Osteoblast (primary cell): Measurements from ENCODE around the gene PRKAG3. TPM values are rescaled to one million over a fixed set of nuclear protein-coding genes. Genes with fewer than 3 reads are reported as not detected.

Source experiments
- DNase-seq: peaks from one replicate; pipeline ENCODE4 v3.0.0; 2011; ENCODE audit warnings: low spot score, mixed read lengths; ENCODE audit not compliant: insufficient read length; ENCODE audit errors: missing footprints
- H2AFZ ChIP-seq: 2 replicates; pipeline ENCODE4 v1.6.0; 2011; ENCODE audit warnings: mild to moderate bottlenecking, low read length
- H3K27ac ChIP-seq: 2 replicates; pipeline ENCODE4 v1.5.1; 2011; ENCODE audit warnings: mild to moderate bottlenecking, low read depth, low read length, moderate library complexity
- H3K27me3 ChIP-seq: 2 replicates; pipeline ENCODE4 v1.6.0; 2012; ENCODE audit warnings: mild to moderate bottlenecking, control low read depth, inconsistent platforms, low read length, moderate library complexity; ENCODE audit not compliant: insufficient read depth
- H3K36me3 ChIP-seq: 2 replicates; pipeline ENCODE4 v1.5.1; 2011; ENCODE audit warnings: mild to moderate bottlenecking, low read length, control low read depth, moderate library complexity; ENCODE audit not compliant: insufficient read depth
- H3K4me1 ChIP-seq: 2 replicates; pipeline ENCODE4 v1.5.1; 2011; ENCODE audit warnings: mild to moderate bottlenecking, low read length, control low read depth, moderate library complexity; ENCODE audit not compliant: insufficient read depth
- H3K4me2 ChIP-seq: 2 replicates; pipeline ENCODE4 v1.6.0; 2011; ENCODE audit warnings: mild to moderate bottlenecking, low read length; ENCODE audit not compliant: insufficient read depth
- H3K4me3 ChIP-seq: fragments of 200-600 bp; sonication (generic); 3 replicates; pipeline ENCODE4 v1.5.1; 2012; ENCODE audit warnings: mild to moderate bottlenecking, low read length, inconsistent platforms; ENCODE audit not compliant: insufficient read depth
- H3K79me2 ChIP-seq: 2 replicates; pipeline ENCODE4 v1.6.0; 2012; ENCODE audit warnings: mild to moderate bottlenecking, low read length, control low read depth, inconsistent platforms; ENCODE audit not compliant: insufficient read depth
- H3K9me3 ChIP-seq: 2 replicates; pipeline ENCODE4 v1.5.1; 2011; ENCODE audit warnings: low read depth, low read length, control low read depth
- H4K20me1 ChIP-seq: 2 replicates; pipeline ENCODE4 v1.6.0; 2012; ENCODE audit warnings: mild to moderate bottlenecking, low read length, control low read depth; ENCODE audit not compliant: insufficient read depth
- total RNA-seq: library from RNA; depleted of rRNA; stranded (reverse); fragments of >200 nt; gene quantifications from 2 replicates; pipeline ENCODE4 v1.2.3, GENCODE V29; 2012
- TF ChIP-seq, protein P1 (sequence below): IDR thresholded peaks from 2 replicates; pipeline ENCODE4 v1.5.1; 2011; ENCODE audit warnings: mild to moderate bottlenecking, low read depth, low read length, moderate library complexity; ENCODE audit errors: extremely low read depth

PRKAG3 gene
- total RNA-seq, 1 donor, result under 0.01 TPM

DNA sequence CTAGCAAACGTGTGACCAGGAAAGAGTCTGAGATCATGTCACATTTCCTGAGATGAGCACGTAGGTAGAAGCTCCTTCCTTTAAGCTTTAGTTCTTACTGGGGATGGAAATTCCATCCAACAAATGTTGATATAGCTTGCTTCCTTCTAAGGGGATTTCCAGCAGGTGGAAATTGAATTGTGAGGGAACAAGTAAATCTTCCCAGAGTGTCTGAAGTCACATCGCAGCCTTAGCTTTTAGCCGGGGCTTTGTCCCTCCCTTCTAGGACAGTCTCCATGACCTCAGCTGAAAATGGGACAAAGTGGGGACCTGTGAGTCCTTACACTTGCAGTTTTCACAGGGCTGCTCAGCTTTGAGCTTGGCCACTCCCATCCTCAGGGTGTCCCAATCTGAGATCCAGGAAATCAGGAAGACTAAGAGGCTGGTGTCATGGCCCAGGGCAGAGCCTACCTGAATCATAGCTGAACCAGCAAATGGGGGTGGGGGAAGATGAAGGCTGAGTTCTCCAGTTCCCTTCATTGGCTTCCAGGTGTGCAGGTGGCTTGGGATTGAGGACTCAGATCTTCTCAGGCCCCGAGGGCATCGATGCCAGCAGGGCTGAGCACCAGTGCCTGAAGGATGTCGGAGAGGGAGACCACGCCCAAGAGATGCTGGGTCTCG, 8.3 kb downstream of the PRKAG3 start:
- TF ChIP-seq, protein P1, sequence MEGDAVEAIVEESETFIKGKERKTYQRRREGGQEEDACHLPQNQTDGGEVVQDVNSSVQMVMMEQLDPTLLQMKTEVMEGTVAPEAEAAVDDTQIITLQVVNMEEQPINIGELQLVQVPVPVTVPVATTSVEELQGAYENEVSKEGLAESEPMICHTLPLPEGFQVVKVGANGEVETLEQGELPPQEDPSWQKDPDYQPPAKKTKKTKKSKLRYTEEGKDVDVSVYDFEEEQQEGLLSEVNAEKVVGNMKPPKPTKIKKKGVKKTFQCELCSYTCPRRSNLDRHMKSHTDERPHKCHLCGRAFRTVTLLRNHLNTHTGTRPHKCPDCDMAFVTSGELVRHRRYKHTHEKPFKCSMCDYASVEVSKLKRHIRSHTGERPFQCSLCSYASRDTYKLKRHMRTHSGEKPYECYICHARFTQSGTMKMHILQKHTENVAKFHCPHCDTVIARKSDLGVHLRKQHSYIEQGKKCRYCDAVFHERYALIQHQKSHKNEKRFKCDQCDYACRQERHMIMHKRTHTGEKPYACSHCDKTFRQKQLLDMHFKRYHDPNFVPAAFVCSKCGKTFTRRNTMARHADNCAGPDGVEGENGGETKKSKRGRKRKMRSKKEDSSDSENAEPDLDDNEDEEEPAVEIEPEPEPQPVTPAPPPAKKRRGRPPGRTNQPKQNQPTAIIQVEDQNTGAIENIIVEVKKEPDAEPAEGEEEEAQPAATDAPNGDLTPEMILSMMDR, result no peak

DNA sequence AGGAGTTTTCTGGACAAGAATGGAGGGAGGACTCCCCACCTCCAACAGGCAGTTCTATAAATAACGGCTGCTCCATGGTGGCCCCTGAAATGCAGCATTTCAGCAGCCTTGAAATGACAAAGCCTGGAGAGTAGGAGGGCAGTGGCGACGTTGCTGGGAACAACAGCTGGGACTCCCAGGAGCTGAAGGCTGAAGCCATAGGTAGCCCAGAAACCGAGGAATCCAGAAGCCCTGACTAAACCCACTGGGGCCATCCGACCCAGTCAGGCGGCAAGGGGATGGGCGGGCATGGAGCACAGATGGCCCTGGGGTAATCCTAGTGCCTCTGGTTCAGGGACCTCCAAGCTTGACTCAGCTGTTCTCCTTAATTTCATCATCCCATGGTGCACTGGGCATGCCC, 9.0 kb downstream of the PRKAG3 start:
- Histone ChIP-seq H3K4me3 (no peak overlapping the region), H4K20me1 (no peaks in the 10 kb centered on the region), H3K27ac (no peak overlapping the region), H3K27me3 (peaks cover 8% of the 10 kb centered on the region), H3K4me2 (no peak overlapping the region), H3K36me3 (no peaks in the 10 kb centered on the region), H2AFZ (no peak overlapping the region), H3K79me2 (no peaks in the 10 kb centered on the region), H3K9me3 (no peaks in the 10 kb centered on the region), H3K4me1 (no peaks in the 10 kb centered on the region)
- no peak for DNase-seq
- TF ChIP-seq, protein P1, result no peak

More for the DNA sequence above, 8.3 kb downstream of the PRKAG3 start:
- Histone ChIP-seq H3K4me2 (no peak overlapping the region), H3K4me3 (no peak overlapping the region), H3K27ac (no peak overlapping the region), H3K36me3 (no peaks in the 10 kb centered on the region), H2AFZ (no peak overlapping the region), H3K27me3 (peaks cover 8% of the 10 kb centered on the region), H3K79me2 (no peaks in the 10 kb centered on the region), H3K4me1 (no peaks in the 10 kb centered on the region), H4K20me1 (no peaks in the 10 kb centered on the region), H3K9me3 (no peaks in the 10 kb centered on the region)
- no peak for DNase-seq

GRCh38 chr2:218821605-218822211, 9.9 kb downstream of the PRKAG3 start:
- Histone ChIP-seq H2AFZ (no peak overlapping the region), H3K4me1 (no peaks in the 10 kb centered on the region), H3K36me3 (no peaks in the 10 kb centered on the region), H3K9me3 (no peaks in the 10 kb centered on the region), H3K27ac (no peak overlapping the region), H3K79me2 (no peaks in the 10 kb centered on the region), H3K27me3 (peaks cover 8% of the 10 kb centered on the region), H3K4me2 (no peak overlapping the region), H4K20me1 (no peaks in the 10 kb centered on the region), H3K4me3 (no peak overlapping the region)
- TF ChIP-seq, protein P1, result no peak
- DNase-seq, result no peak

DNA sequence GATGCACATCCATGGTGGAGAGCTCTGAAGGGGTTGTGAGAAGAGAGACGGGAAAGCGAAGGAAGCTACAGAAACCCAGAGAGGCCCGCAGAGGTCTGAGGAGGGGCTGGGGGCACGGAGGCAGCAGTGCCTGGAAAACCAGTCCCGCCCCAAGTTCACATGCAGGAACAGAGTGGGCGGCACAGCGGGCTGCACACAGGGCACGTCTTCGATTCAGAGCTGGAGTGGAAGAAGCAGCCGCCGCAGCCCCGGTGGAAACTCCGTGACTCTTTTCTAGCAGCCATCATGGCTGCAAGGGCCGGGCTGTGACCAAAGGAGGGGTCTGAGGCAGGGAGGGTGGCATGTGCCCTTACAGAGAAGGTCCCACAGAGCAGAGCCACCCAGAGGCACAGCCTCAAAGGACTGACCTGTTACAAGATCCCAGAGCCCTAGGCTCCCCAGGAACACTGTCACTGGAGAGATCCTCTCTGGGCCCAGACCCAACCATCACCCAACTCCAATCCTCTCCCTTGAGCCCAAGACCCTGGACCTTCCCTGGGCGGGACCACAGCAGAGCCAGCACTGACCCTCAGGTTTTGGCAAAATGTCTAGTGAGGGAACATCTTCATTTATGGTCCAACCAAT, 10.7 kb downstream of the PRKAG3 start:
- Histone ChIP-seq H3K4me1 (no peaks in the 10 kb centered on the region), H4K20me1 (no peaks in the 10 kb centered on the region), H2AFZ (no peak overlapping the region), H3K4me3 (no peak overlapping the region), H3K27me3 (peaks cover 8% of the 10 kb centered on the region), H3K4me2 (no peak overlapping the region), H3K9me3 (no peaks in the 10 kb centered on the region), H3K79me2 (no peaks in the 10 kb centered on the region), H3K36me3 (no peaks in the 10 kb centered on the region), H3K27ac (no peak overlapping the region)
- DNase-seq, result no peak
- TF ChIP-seq, protein P1, result no peak
